Measurements from ENCODE around the gene POLD2. TPM values are rescaled to one million over a fixed set of nuclear protein-coding genes. Genes with fewer than 3 reads are reported as not detected.

POLD2 gene
- total RNA-seq: 56.7 TPM

DNA sequence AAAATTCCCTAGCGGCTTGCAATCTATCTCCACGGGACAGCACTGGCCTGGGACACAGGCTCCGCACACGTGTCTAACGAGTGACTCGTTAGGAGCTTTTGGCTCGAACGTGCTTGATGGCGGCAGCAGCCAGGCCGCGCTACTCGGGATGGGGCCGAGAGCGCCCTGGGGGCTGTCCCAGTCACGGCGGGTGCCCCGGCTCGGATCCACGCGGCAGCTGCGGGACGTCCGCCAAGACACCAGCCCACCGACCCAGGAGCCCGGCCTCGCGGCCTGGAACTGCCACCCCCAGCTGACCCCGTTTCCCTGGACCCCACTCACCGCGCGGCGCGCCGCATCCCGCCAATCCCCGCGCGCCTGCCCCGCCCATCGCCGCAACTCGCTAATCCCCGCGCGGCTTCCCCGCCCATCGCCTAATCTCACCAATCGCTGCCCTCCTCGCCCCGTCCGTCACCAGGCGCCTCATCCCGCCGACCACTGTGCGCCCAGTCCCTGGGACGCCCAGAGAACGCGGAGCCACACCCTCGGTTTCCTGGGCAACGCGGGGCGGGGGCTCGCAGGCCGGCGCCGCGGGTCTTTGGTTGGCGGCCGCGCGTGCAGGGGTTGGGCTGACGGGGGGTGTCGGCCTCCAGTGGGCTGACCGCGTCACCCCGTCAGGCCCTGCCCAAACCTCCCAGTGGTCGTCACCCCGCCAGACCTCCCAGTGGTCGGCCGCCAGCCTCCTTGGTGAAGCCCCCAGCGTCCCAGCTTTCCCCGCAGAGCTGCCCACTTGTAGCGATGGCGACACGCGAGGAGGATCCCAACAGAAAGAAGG, at the start of gene POLD2:
POLD2 (minus strand) TSS at position 359 of the 814 bp plus-strand sequence. CDS start 1,495 bp downstream, outside the sequence.

DNA sequence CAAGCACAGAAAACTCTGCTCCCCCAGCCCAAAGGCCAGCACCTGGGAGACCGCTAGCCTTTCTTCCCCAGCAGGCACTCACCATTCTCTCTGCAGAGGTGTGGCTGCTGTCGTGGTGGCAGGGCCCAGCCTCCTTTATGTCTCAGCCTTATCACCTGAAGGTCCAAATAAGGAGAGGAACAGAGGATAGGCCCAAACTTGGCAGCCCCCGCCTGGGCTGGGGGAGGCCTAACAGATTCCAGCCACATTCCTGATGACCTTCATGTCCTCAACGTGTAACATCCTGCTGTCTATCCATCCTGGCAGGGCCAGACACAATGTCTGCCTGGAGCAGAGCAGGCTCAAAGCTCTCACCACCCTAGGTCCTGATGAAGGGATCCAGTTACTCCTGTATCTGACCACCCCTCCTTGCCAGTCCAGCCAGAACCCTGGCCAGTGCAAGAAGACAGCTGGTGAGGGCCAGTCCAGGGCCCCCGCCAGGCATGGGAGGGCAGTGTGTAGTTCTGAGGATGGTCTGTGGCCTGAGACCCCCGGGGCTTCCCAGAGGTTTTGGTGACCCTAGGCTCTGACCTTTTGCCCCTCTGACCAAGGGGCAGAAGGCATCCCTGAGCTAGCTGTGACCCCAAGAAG, 18.0 kb upstream of the POLD2 start, which contains the start of gene MYL7:
MYL7 (minus strand) TSS at position 112 of the 630 bp plus-strand sequence; CDS start at position 85, 27 bp downstream.

DNA sequence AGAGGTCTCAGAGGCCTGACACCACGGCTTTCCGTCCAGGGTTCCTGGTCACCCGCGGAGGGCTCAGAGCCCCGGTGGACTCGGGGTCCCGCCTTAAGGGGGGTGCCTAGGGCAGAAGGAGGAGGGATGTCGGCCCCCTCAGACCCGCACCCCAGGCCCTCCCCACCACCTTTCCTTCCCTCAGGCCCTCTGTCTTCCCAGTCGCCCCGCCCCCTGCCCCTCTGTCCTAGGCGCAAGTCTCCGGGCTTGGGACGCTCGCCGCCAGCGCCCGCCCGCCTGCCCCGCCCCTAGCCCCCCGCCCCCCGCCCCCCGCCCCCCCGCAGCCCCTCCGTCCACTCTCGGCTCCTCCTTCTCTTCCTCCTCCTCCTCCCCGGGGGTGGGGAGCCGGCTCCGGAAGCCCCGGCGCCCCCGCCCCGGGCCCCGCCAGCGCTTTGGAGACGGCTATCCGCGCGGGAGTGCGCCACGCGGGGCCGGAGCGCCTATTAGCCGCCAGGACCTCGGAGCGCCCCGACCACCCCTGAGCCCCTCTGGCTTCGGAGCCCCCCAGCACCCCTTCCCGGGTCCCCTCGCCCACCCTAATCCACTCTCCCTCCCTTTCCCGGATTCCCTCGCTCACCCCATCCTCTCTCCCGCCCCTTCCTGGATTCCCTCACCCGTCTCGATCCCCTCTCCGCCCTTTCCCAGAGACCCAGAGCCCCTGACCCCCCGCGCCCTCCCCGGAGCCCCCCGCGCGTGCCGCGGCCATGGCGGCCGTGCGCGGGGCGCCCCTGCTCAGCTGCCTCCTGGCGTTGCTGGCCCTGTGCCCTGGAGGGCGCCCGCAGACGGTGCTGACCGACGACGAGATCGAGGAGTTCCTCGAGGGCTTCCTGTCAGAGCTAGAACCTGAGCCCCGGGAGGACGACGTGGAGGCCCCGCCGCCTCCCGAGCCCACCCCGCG, 19.2 kb downstream of the POLD2 start, which contains the start of gene AEBP1:
AEBP1 (plus strand) TSS at position 423 of the 937 bp plus-strand sequence; CDS start at position 744, 321 bp downstream.

DNA sequence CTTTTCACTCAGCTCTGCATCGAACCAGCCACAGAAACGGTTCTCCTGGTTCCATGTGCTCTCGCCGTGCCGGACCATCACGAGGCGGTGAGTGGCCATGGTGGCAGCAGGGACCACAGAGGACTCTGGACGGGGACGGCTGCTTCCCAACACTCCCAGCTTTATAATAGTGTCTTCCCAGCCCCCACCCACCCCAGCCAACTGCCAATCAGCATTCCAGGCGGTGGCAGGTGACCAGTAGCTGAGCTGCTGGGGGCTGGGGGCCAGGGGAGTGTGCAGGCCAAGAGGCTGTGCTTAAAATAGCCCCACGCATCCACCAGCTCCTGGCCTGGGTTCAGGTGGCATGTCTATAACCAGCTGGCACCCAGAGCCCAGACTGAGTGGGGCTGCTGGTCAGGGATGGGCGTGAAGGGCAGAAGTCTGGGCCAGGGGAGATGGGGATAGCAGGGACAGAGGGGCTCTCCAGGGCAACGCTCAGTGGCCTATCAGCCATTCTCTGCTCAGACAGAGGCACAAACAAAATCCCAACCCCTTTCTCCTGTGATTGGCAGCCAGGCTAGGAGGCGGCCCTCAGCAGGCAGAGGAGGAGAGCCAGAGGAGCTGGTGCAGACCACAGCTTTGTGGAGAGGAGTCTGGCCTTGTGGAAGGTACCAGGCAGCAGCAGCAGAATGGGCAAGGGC, 57.8 kb downstream of the POLD2 start, which contains the start of gene PGAM2:
PGAM2 (minus strand) TSS at position 137 of the 680 bp plus-strand sequence; CDS start at position 99, 38 bp downstream.

Small RNAs within 50 kb of the gene (small RNA-seq; reads per million reads assigned to genes)
- gene RNA5SP230 (ENCODE audit: low replicate concordance): not detected

Other genes with a start within 250 kb of the POLD2 start
- 37.2 TPM for gene URGCP, start 217.0 kb downstream of the POLD2 start, total RNA-seq
- 14.7 TPM for gene UBE2D4, start 197.1 kb downstream of the POLD2 start, total RNA-seq
- gene SPDYE1, start 125.7 kb downstream of the POLD2 start, total RNA-seq: not detected
- gene DBNL, start 78.8 kb downstream of the POLD2 start, total RNA-seq: 82.0 TPM
- 2.5 TPM for gene PGAM2, start 58.0 kb downstream of the POLD2 start, total RNA-seq
- 14.4 TPM for gene POLM, start 41.0 kb downstream of the POLD2 start, total RNA-seq
- gene AEBP1, start 19.2 kb downstream of the POLD2 start, total RNA-seq: 10.3 TPM
- gene MYL7, start 17.8 kb upstream of the POLD2 start, total RNA-seq: not detected
- gene GCK, start 65.9 kb upstream of the POLD2 start, total RNA-seq: 5.3 TPM
- 57.3 TPM for gene YKT6, start 77.4 kb upstream of the POLD2 start, total RNA-seq
- 94.5 TPM for gene CAMK2B, start 202.0 kb upstream of the POLD2 start, total RNA-seq

Data from parietal lobe (tissue), 2 donors.